H1 (cell line): ENCODE results near the gene NIN.

Experiments used
- CBX5 ChIP-seq: fragments of 300-800, 300-1000 bp; sonication (generic); IDR thresholded peaks from 2 replicates; pipeline ENCODE4 v1.7.1; 2016; ENCODE audit warnings: antibody characterized with exemption, low read length, low read depth
- CEBPB ChIP-seq: IDR thresholded peaks from 2 replicates; pipeline ENCODE4 v1.6.1; 2012; ENCODE audit warnings: low read depth, low read length
- EGR1 ChIP-seq: IDR thresholded peaks from 2 replicates; pipeline ENCODE4 v1.6.1; 2011; ENCODE audit warnings: low read depth, low read length, borderline replicate concordance
- EZH2 ChIP-seq: fragments of 200-600 bp; sonication (generic); IDR thresholded peaks from 2 replicates; pipeline ENCODE4 v1.7.1; 2012; ENCODE audit warnings: low read depth, mild to moderate bottlenecking, moderate library complexity, low read length, inconsistent platforms; ENCODE audit not compliant: severe bottlenecking
- GTF2F1 ChIP-seq: IDR thresholded peaks from 2 replicates; pipeline ENCODE4 v1.6.1; 2012; ENCODE audit warnings: low read depth, low read length, improper control_type of control experiment, borderline replicate concordance
- JUN ChIP-seq: IDR thresholded peaks from 2 replicates; pipeline ENCODE4 v1.6.1; 2011; ENCODE audit warnings: low read depth, mild to moderate bottlenecking, improper control_type of control experiment, low read length
- RAD21 ChIP-seq, 2 experiments: IDR thresholded peaks in 1 of 2; conservative IDR thresholded peaks in 1 of 2; 2 replicates each; pipeline ENCODE4 v1.6.1; 2011; ENCODE audit warnings: low read depth in 2 of 2, low read length in 2 of 2, improper control_type of control experiment in 1 of 2, inconsistent platforms in 1 of 2, mild to moderate bottlenecking in 1 of 2, moderate library complexity in 1 of 2
- SUZ12 ChIP-seq: fragments of 200-600 bp; sonication (generic); IDR thresholded peaks from 2 replicates; pipeline ENCODE4 v1.6.1; 2012; ENCODE audit warnings: mild to moderate bottlenecking, inconsistent platforms, low read length, moderate library complexity, mixed read lengths
- TF ChIP-seq, protein P1 (sequence below), 3 experiments: IDR thresholded peaks; 1 replicate in 2 of 3; 2 replicates in 1 of 3; pipeline versions ENCODE4 v1.5.1 to v1.6.1; 2011; ENCODE audit warnings: low read length in 3 of 3, mild to moderate bottlenecking in 3 of 3, inconsistent platforms in 2 of 3, low read depth in 1 of 3, moderate library complexity in 1 of 3; ENCODE audit not compliant: insufficient read depth in 1 of 3; ENCODE audit errors: control extremely low read depth in 1 of 3
- TF ChIP-seq, protein P2 (sequence below): IDR thresholded peaks from 2 replicates; pipeline ENCODE4 v1.6.1; 2012; ENCODE audit warnings: inconsistent platforms
- TF ChIP-seq, protein P3 (sequence below): IDR thresholded peaks from 2 replicates; pipeline ENCODE4 v1.6.1; 2012; ENCODE audit warnings: low read length, inconsistent platforms

- TF ChIP-seq SUZ12 (no peak), CEBPB (no peak), EGR1 (no peak), JUN (no peak), RAD21 (IDR thresholded peaks at IDR 0.05 in 1 of 2, conservative IDR thresholded peaks at IDR 0.05 in 1 of 2; ENCODE audit: low read depth in 2 of 2, low read length in 2 of 2) (no peak), CBX5 (no peak), EZH2 (no peak), GTF2F1 (no peak)
- TF ChIP-seq, protein P1, sequence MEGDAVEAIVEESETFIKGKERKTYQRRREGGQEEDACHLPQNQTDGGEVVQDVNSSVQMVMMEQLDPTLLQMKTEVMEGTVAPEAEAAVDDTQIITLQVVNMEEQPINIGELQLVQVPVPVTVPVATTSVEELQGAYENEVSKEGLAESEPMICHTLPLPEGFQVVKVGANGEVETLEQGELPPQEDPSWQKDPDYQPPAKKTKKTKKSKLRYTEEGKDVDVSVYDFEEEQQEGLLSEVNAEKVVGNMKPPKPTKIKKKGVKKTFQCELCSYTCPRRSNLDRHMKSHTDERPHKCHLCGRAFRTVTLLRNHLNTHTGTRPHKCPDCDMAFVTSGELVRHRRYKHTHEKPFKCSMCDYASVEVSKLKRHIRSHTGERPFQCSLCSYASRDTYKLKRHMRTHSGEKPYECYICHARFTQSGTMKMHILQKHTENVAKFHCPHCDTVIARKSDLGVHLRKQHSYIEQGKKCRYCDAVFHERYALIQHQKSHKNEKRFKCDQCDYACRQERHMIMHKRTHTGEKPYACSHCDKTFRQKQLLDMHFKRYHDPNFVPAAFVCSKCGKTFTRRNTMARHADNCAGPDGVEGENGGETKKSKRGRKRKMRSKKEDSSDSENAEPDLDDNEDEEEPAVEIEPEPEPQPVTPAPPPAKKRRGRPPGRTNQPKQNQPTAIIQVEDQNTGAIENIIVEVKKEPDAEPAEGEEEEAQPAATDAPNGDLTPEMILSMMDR (IDR thresholded peaks at IDR 0.05; ENCODE audit: control extremely low read depth in 1 of 3, insufficient read depth in 1 of 3, low read depth in 1 of 3, low read length in 3 of 3) = no peak
- TF ChIP-seq, protein P2, sequence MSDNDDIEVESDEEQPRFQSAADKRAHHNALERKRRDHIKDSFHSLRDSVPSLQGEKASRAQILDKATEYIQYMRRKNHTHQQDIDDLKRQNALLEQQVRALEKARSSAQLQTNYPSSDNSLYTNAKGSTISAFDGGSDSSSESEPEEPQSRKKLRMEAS = no peak
- TF ChIP-seq, protein P3, sequence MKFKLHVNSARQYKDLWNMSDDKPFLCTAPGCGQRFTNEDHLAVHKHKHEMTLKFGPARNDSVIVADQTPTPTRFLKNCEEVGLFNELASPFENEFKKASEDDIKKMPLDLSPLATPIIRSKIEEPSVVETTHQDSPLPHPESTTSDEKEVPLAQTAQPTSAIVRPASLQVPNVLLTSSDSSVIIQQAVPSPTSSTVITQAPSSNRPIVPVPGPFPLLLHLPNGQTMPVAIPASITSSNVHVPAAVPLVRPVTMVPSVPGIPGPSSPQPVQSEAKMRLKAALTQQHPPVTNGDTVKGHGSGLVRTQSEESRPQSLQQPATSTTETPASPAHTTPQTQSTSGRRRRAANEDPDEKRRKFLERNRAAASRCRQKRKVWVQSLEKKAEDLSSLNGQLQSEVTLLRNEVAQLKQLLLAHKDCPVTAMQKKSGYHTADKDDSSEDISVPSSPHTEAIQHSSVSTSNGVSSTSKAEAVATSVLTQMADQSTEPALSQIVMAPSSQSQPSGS = no peak
These were observed 6.3 kb upstream of the NIN start for GRCh38 chr14:50837271-50837670.
